Upper lobe of left lung (tissue), 4 donors: ENCODE measurements around the gene CETP.

Experiments
- EP300 ChIP-seq, 4 donors: sonication (generic); formaldehyde crosslinking; IDR thresholded peaks; one replicate each; pipeline ENCODE4 v1.5.1; 2017; ENCODE audit warnings: antibody characterized with exemption in 4 of 4, control low read depth in 2 of 4
- TF ChIP-seq, protein P1 (sequence below), 6 experiments: fragments of 450-650 bp in 4 of 6; fragments of 200-600 bp in 2 of 6; sonication (generic) in 2 of 6; IDR thresholded peaks; one replicate each; pipeline ENCODE4 v1.5.1; 2016 to 2019; ENCODE audit warnings: antibody characterized with exemption in 6 of 6

DNA sequence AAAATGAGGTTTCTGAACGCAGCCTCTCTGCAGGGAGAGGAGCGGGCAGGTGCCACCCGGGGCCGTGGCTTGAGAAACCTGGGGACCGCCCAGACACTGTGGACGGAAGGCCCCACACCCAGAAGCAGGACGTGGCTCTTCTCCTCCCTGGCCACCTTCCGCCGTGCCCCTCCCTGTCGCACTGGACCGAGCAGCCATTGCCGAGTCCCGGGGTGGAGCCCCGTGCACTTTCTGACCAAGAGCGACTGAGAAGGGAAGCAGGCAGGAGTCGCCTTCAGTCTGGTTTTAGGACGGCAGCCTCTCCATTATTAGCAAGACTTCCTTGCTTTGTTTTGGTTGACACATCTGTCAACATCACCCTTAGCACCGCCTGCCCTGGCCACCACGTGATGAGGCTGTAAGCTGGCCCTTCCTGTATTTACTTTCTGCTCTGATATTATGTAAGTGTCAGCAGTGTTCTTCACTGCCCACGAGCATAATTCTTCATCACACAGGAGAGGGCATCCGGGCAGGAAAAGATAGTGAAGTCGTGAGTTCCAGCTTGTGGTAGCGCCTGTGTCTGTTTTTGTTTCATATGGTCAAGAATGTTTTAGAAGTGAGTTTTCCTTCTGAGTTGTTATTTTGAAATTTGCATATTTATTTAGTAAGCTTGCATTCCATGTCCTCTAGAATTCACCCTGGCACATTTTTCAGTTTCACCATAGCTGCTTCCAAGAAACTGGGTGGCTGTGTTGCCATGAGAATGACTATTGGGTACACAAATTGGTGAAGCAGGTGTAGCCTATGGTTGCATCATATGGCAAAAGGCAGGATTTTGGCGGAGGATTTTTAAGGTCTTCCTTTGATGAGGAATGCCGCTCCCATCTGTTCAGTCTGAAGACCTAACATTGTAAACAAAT, 28.8 kb upstream of the CETP start:
- TF ChIP-seq, protein P1, sequence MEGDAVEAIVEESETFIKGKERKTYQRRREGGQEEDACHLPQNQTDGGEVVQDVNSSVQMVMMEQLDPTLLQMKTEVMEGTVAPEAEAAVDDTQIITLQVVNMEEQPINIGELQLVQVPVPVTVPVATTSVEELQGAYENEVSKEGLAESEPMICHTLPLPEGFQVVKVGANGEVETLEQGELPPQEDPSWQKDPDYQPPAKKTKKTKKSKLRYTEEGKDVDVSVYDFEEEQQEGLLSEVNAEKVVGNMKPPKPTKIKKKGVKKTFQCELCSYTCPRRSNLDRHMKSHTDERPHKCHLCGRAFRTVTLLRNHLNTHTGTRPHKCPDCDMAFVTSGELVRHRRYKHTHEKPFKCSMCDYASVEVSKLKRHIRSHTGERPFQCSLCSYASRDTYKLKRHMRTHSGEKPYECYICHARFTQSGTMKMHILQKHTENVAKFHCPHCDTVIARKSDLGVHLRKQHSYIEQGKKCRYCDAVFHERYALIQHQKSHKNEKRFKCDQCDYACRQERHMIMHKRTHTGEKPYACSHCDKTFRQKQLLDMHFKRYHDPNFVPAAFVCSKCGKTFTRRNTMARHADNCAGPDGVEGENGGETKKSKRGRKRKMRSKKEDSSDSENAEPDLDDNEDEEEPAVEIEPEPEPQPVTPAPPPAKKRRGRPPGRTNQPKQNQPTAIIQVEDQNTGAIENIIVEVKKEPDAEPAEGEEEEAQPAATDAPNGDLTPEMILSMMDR (IDR thresholded peaks at IDR 0.05) = peak in 2 of 6 experiments; percentile 8 to 21
- peak in 1 of 4 donors; percentile 65 for TF ChIP-seq EP300 (IDR thresholded peaks at IDR 0.05)
